ENCODE measurements around the gene SART1.

DNA sequence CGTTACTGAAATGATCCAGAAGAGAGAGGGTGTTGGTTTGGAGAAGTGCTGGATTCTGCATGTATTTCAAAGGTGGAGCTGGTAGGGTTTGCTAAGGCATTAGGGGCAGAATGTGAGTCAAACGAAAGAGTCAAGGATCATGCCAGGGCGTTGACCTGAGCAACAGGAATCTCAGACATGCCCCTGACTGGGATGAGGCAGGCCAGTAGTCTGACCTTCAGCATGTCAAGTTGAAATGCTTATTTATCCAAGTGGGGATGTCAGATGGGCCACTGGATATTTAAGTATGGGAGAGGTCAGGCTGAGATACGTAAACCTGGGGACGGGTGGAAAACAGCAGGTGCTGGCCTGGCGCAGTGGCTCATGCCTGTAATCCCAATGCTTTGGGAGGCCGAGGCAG lies 19.0 kb upstream of the SART1 start:
- TF ChIP-seq YY1 (IDR thresholded peaks at IDR 0.05; ENCODE audit: insufficient read depth, insufficient read length): no peak
- TF ChIP-seq SUZ12 (IDR thresholded peaks at IDR 0.05; ENCODE audit: extremely low read depth, insufficient read depth, insufficient read length): no peak

All from NT2/D1 (cell line).